ENCODE data around the gene DPYD.

The DPYD gene

GRCh38 chr1:97938285-97938642 is 17.4 kb upstream of the DPYD start:
- H3K4me3 ChIP-seq = no peak overlapping the region
- no peaks in the 10 kb centered on the region for H3K9me3 ChIP-seq
- H3K4me1 ChIP-seq = peaks cover 0 to 2% (median 0%) of the 10 kb centered on the region in 4 donors
- H3K36me3 ChIP-seq = no peaks in the 10 kb centered on the region
- H3K27ac ChIP-seq = no peak overlapping the region
- DNase-seq = no peak
- no peak for TF ChIP-seq CTCF (IDR thresholded peaks at IDR 0.05)
- H3K27me3 ChIP-seq = no peaks in the 10 kb centered on the region
- intact Hi-C loops (cut with DNase I; ENCODE audit: low total_unique reads) = no loop called here

- H3K9me3 ChIP-seq = no peaks in the 10 kb centered on the region
- no peak for TF ChIP-seq CTCF (IDR thresholded peaks at IDR 0.05)
- no peaks in the 10 kb centered on the region for H3K4me1 ChIP-seq
- no peaks in the 10 kb centered on the region for H3K36me3 ChIP-seq
- H3K4me3 ChIP-seq = no peak overlapping the region
- intact Hi-C loops (cut with DNase I; ENCODE audit: low total_unique reads) = no loop called here
- no peak for DNase-seq
- H3K27ac ChIP-seq = no peak overlapping the region
- H3K27me3 ChIP-seq = no peaks in the 10 kb centered on the region
These were observed 16.1 kb upstream of the DPYD start for GRCh38 chr1:97936976-97937375.

- no peaks in the 10 kb centered on the region for H3K36me3 ChIP-seq
- DNase-seq = no peak
- no peak for TF ChIP-seq CTCF (IDR thresholded peaks at IDR 0.05)
- no peaks in the 10 kb centered on the region for H3K4me1 ChIP-seq
- H3K4me3 ChIP-seq = no peak overlapping the region
- no peaks in the 10 kb centered on the region for H3K9me3 ChIP-seq
- intact Hi-C loops (cut with DNase I; ENCODE audit: low total_unique reads) = no loop called here
- H3K27ac ChIP-seq = no peak overlapping the region
- H3K27me3 ChIP-seq = no peaks in the 10 kb centered on the region
These were observed 13.7 kb upstream of the DPYD start for GRCh38 chr1:97934491-97934890.

- Histone ChIP-seq H3K9me3 (no peaks in the 10 kb centered on the region), H3K27ac (no peak overlapping the region), H3K4me3 (no peak overlapping the region), H3K4me1 (no peaks in the 10 kb centered on the region), H3K27me3 (no peaks in the 10 kb centered on the region), H3K36me3 (no peaks in the 10 kb centered on the region)
- TF ChIP-seq CTCF (IDR thresholded peaks at IDR 0.05) = no peak
- no peak for DNase-seq
- intact Hi-C loops (cut with DNase I; ENCODE audit: low total_unique reads) = no loop called here
These were observed 9.3 kb upstream of the DPYD start for GRCh38 chr1:97929874-97930851.

GRCh38 chr1:97926017-97926708 is 5.3 kb upstream of the DPYD start:
- H3K4me3 ChIP-seq = no peak overlapping the region
- H3K36me3 ChIP-seq = no peaks in the 10 kb centered on the region
- H3K27me3 ChIP-seq = no peaks in the 10 kb centered on the region
- TF ChIP-seq CTCF (IDR thresholded peaks at IDR 0.05) = no peak
- no peak for DNase-seq
- H3K4me1 ChIP-seq = peaks cover 0 to 5% (median 1%) of the 10 kb centered on the region in 4 donors
- H3K27ac ChIP-seq = no peak overlapping the region
- H3K9me3 ChIP-seq = no peaks in the 10 kb centered on the region
- intact Hi-C loops (cut with DNase I; ENCODE audit: low total_unique reads) = no loop called here
